ENCODE data around the gene HOXA5. TPM values are rescaled to one million over a fixed set of nuclear protein-coding genes. Genes with fewer than 3 reads are reported as not detected.

HOXA5 gene
- total RNA-seq, 1 donor, result 10.8 TPM

- no peak for TF ChIP-seq CTCF (IDR thresholded peaks at IDR 0.05; ENCODE audit: insufficient read depth, low read depth, low read length)
- peak overlapping the region; percentile 71 for H3K4me3 ChIP-seq (ENCODE audit: low read depth, low read length)
- no peak for DNase-seq (ENCODE audit: low read depth)
Observed at GRCh38 chr7:27097686-27098577, 45.5 kb downstream of the HOXA5 start.

- peak overlapping the region; percentile 71 for H3K4me3 ChIP-seq (ENCODE audit: low read depth, low read length)
- no peak for TF ChIP-seq CTCF (IDR thresholded peaks at IDR 0.05; ENCODE audit: insufficient read depth, low read depth, low read length)
- peak; percentile 63 for DNase-seq (ENCODE audit: low read depth)
Observed at GRCh38 chr7:27096768-27097514, 46.5 kb downstream of the HOXA5 start.

GRCh38 chr7:27095897-27096767 lies 47.3 kb downstream of the HOXA5 start, which contains the start of gene HOXA1:
Gene HOXA1 (minus strand): TSS chr7:27096000. CDS start chr7:27095912, 88 bp downstream.
- no peak for TF ChIP-seq CTCF (IDR thresholded peaks at IDR 0.05; ENCODE audit: insufficient read depth, low read depth, low read length)
- DNase-seq (ENCODE audit: low read depth), result peak; percentile 81
- peak within 1 kb of the TSS; percentile 71 for H3K4me3 ChIP-seq (ENCODE audit: low read depth, low read length)

GRCh38 chr7:27095050-27095896 lies 48.2 kb downstream of the HOXA5 start:
- peak overlapping the region; percentile 71 for H3K4me3 ChIP-seq (ENCODE audit: low read depth, low read length)
- no peak for TF ChIP-seq CTCF (IDR thresholded peaks at IDR 0.05; ENCODE audit: insufficient read depth, low read depth, low read length)
- DNase-seq (ENCODE audit: low read depth), result no peak

- no peak for DNase-seq (ENCODE audit: low read depth)
- TF ChIP-seq CTCF (IDR thresholded peaks at IDR 0.05; ENCODE audit: insufficient read depth, low read depth, low read length), result no peak
- H3K4me3 ChIP-seq (ENCODE audit: low read depth, low read length), result no peak overlapping the region
Observed at GRCh38 chr7:27094304-27095049, 49.0 kb downstream of the HOXA5 start.

All from fibroblast of villous mesenchyme (primary cell).